DOHH2 (cell line): ENCODE results near the gene NRAS.

Source experiments
- EZH2phosphoT487 ChIP-seq: fragments of 200-600 bp; sonication (generic); IDR thresholded peaks from 2 replicates; pipeline ENCODE4 v1.6.1; 2017; ENCODE audit warnings: borderline replicate concordance, mild to moderate bottlenecking, antibody characterized with exemption, low read length, moderate library complexity, mixed read lengths
- TF ChIP-seq, protein P1 (sequence below): fragments of 200-600 bp; sonication (generic); IDR thresholded peaks from one replicate; pipeline ENCODE4 v1.5.1; 2014; ENCODE audit warnings: antibody characterized with exemption, mild to moderate bottlenecking, low read depth, low read length; ENCODE audit not compliant: poor library complexity, severe bottlenecking

DNA sequence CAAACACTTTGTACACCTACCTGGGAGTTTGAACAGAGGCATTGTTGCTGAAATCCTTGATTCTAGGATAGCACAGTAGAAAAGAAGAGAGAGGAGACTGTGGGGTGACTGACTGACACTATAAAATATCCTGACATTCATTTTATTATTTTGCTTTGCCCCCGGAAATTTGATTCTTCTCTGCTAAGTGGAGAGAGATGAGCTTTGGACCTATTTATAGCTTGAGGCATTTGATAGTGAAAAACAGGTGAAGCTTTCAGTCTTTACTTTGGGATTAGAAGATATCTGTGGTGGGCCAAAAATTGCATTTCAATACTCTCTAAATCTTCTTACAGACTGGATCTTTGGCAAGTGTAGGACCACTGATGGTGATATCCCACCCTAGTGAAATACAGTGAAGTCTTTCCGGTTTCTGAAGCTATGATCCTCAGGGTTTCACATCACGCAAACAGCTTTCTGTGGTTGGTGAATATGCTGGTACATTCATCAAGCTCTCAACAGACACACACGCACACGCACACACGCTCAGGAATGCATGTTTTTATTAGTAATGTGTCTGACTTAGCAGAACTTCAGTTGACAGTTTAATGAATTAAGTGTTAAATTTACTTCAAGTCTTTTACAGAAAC lies 21.0 kb downstream of the NRAS start, which contains the start of gene AMPD1:
- TF ChIP-seq, protein P1, sequence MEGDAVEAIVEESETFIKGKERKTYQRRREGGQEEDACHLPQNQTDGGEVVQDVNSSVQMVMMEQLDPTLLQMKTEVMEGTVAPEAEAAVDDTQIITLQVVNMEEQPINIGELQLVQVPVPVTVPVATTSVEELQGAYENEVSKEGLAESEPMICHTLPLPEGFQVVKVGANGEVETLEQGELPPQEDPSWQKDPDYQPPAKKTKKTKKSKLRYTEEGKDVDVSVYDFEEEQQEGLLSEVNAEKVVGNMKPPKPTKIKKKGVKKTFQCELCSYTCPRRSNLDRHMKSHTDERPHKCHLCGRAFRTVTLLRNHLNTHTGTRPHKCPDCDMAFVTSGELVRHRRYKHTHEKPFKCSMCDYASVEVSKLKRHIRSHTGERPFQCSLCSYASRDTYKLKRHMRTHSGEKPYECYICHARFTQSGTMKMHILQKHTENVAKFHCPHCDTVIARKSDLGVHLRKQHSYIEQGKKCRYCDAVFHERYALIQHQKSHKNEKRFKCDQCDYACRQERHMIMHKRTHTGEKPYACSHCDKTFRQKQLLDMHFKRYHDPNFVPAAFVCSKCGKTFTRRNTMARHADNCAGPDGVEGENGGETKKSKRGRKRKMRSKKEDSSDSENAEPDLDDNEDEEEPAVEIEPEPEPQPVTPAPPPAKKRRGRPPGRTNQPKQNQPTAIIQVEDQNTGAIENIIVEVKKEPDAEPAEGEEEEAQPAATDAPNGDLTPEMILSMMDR: no peak
- TF ChIP-seq EZH2phosphoT487: no peak
